Panc1 (cell line): ENCODE data around the gene LDB2.

Source experiments
- CTCF ChIP-seq: fragments of 450-650 bp; IDR thresholded peaks from 2 replicates; pipeline ENCODE4 v1.5.1; 2017; ENCODE audit warnings: mild to moderate bottlenecking
- POLR2AphosphoS5 ChIP-seq: IDR thresholded peaks from 2 replicates; pipeline ENCODE4 v1.6.1; 2012; ENCODE audit warnings: mild to moderate bottlenecking, low read depth, low read length, moderate library complexity
- SIN3A ChIP-seq: IDR thresholded peaks from 2 replicates; pipeline ENCODE4 v1.6.1; 2012; ENCODE audit warnings: low read depth, mild to moderate bottlenecking, low read length, moderate library complexity, borderline replicate concordance; ENCODE audit not compliant: insufficient read depth
- TCF7L2 ChIP-seq: IDR thresholded peaks from 2 replicates; pipeline ENCODE4 v1.6.1; 2011; ENCODE audit warnings: mild to moderate bottlenecking, low read depth, low read length, inconsistent platforms
- TF ChIP-seq, protein P1 (sequence below), 2 experiments: IDR thresholded peaks; 2 replicates each; pipeline ENCODE4 v1.6.1; 2011 to 2012; ENCODE audit warnings: low read depth in 2 of 2, control low read depth in 1 of 2, low read length in 1 of 2, mild to moderate bottlenecking in 1 of 2, moderate library complexity in 1 of 2; ENCODE audit not compliant: insufficient read depth in 1 of 2

DNA sequence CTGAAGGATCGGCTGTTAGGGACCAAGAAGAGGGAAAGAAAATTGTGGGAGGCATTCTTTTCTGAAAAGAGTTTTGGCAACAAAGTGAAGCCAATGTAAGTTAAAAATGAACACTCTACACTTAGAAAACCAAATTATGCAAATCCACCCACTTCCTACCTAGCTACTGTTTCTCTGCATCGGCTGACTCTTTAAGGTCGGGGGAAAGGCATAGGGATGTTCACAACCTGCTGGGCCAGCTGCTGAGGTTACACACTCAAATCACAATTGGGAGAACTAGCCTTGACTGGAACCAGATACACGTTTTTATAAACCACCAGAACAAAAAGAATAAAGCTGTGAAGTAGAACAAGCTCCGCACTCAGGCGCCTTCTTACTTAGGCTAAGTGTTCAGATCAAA, 165.7 kb downstream of the LDB2 start:
- no peak for TF ChIP-seq CTCF
- no peak for TF ChIP-seq TCF7L2
- no peak for TF ChIP-seq POLR2AphosphoS5
- TF ChIP-seq, protein P1, sequence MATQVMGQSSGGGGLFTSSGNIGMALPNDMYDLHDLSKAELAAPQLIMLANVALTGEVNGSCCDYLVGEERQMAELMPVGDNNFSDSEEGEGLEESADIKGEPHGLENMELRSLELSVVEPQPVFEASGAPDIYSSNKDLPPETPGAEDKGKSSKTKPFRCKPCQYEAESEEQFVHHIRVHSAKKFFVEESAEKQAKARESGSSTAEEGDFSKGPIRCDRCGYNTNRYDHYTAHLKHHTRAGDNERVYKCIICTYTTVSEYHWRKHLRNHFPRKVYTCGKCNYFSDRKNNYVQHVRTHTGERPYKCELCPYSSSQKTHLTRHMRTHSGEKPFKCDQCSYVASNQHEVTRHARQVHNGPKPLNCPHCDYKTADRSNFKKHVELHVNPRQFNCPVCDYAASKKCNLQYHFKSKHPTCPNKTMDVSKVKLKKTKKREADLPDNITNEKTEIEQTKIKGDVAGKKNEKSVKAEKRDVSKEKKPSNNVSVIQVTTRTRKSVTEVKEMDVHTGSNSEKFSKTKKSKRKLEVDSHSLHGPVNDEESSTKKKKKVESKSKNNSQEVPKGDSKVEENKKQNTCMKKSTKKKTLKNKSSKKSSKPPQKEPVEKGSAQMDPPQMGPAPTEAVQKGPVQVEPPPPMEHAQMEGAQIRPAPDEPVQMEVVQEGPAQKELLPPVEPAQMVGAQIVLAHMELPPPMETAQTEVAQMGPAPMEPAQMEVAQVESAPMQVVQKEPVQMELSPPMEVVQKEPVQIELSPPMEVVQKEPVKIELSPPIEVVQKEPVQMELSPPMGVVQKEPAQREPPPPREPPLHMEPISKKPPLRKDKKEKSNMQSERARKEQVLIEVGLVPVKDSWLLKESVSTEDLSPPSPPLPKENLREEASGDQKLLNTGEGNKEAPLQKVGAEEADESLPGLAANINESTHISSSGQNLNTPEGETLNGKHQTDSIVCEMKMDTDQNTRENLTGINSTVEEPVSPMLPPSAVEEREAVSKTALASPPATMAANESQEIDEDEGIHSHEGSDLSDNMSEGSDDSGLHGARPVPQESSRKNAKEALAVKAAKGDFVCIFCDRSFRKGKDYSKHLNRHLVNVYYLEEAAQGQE (IDR thresholded peaks at IDR 0.05; ENCODE audit: insufficient read depth in 1 of 2, low read depth in 2 of 2, low read length in 1 of 2): no peak
- no peak for TF ChIP-seq SIN3A
